Duodenal mucosa (tissue), 2 donors: ENCODE results near the gene CST6.

ENCODE experiments used
- H3K27ac ChIP-seq: one replicate; pipeline ENCODE4 v1.7.0; 2013; ENCODE audit warnings: low read depth, low read length
- H3K27me3 ChIP-seq, 2 donors: one replicate each; pipeline ENCODE4 v1.7.0; 2013; ENCODE audit warnings: low read length in 2 of 2, control low read depth in 1 of 2; ENCODE audit not compliant: insufficient read depth in 2 of 2, control insufficient read depth in 1 of 2
- H3K36me3 ChIP-seq, 2 donors: one replicate each; pipeline ENCODE4 v1.7.0; 2013; ENCODE audit warnings: low read length in 2 of 2, control low read depth in 1 of 2; ENCODE audit not compliant: insufficient read depth in 2 of 2, control insufficient read depth in 1 of 2
- H3K4me1 ChIP-seq, 2 donors: one replicate each; pipeline ENCODE4 v1.7.0; 2013; ENCODE audit warnings: low read length in 2 of 2, control low read depth in 1 of 2; ENCODE audit not compliant: insufficient read depth in 2 of 2, control insufficient read depth in 1 of 2
- H3K4me3 ChIP-seq, 2 donors: one replicate each; pipeline ENCODE4 v1.7.0; 2013; ENCODE audit warnings: low read length in 2 of 2, low read depth in 1 of 2
- H3K9ac ChIP-seq, 2 donors: one replicate each; pipeline ENCODE4 v1.7.0; 2013; ENCODE audit warnings: low read length in 2 of 2, low read depth in 1 of 2
- H3K9me3 ChIP-seq, 2 donors: one replicate each; pipeline ENCODE4 v1.7.0; 2013; ENCODE audit warnings: low read length in 2 of 2, control low read depth in 1 of 2; ENCODE audit not compliant: control insufficient read depth in 1 of 2

Gene CST6, protein sequence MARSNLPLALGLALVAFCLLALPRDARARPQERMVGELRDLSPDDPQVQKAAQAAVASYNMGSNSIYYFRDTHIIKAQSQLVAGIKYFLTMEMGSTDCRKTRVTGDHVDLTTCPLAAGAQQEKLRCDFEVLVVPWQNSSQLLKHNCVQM

DNA sequence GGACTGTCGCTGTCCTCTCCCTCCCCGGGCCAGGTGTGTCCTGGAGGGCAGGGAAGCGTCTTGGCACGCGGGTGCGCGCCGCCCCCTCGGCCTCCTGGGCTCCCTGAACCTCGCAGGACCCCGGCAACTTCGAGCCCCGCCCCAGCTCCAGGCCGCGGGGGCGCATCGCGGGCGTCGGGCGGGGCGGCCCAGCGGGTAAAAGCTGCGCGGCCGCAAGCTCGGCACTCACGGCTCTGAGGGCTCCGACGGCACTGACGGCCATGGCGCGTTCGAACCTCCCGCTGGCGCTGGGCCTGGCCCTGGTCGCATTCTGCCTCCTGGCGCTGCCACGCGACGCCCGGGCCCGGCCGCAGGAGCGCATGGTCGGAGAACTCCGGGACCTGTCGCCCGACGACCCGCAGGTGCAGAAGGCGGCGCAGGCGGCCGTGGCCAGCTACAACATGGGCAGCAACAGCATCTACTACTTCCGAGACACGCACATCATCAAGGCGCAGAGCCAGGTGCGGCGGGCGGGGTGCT lies at the start of gene CST6:
Gene CST6, plus strand, starts transcription at position 224 of the 519 bp plus-strand sequence. Its CDS starts 37 bp downstream, at position 261.
- H3K4me3 ChIP-seq = no peak within 1 kb of the TSS

DNA sequence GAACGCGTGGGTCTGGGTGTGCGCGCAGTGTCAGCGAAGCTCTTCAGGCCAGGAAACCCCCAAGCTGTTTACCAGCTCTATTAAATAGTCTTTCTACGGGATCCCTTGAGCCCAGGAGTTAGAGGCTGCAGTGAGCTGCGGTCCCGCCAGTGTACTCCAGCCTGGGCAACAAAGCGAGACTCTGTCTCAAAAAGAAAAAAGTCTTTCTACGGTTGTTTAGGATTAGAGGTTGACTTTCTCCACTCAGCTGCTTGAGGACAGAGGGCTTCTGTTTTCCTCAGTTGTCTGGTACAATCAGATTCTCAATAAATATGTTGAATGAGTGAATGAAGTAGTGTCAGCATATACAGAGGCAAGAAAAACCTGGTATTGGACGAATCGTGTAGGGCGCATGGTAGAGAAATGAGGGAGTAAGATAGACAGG lies 49.7 kb upstream of the CST6 start:
- no peak overlapping the region for H3K27ac ChIP-seq
- H3K4me1 ChIP-seq = peaks cover 16 to 23% of the 10 kb centered on the region in 2 donors
- peaks cover 30 to 36% of the 10 kb centered on the region in 2 donors for H3K36me3 ChIP-seq
- H3K9ac ChIP-seq = peak overlapping the region; percentile 60 to 67
- H3K9me3 ChIP-seq = no peaks in the 10 kb centered on the region
- no peaks in the 10 kb centered on the region for H3K27me3 ChIP-seq
- H3K4me3 ChIP-seq = peak overlapping the region; percentile 84 to 96

More for the DNA sequence above, at the start of gene CST6:
- Histone ChIP-seq H3K9ac (no peak within 1 kb of the TSS), H3K27me3 (peaks cover 28 to 33% of the 10 kb centered on the region in 2 donors), H3K36me3 (no peaks in the 10 kb centered on the region), H3K27ac (no peak within 1 kb of the TSS), H3K4me1 (no peaks in the 10 kb centered on the region), H3K9me3 (no peaks in the 10 kb centered on the region)

DNA sequence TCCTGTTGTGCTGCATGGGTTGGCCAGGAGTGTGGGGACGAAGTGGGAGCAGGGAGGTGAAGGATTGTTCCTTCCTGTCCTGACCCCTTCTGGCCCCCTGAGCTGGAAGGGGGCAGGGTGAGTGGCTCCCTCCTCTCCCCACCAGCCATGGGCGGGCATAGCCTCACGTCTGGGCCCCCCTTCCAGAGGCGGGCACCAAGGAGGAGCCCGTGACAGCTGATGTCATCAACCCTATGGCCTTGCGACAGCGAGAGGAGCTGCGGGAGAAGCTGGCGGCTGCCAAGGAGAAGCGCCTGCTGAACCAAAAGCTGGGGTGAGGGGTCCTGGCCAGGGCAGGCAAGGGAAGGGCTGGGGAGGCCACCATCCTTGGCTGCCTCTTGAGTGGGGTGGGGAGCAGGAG lies 46.9 kb upstream of the CST6 start:
- H3K27me3 ChIP-seq = no peaks in the 10 kb centered on the region
- H3K9ac ChIP-seq = no peak overlapping the region
- no peak overlapping the region for H3K4me3 ChIP-seq
- peaks cover 41 to 62% of the 10 kb centered on the region in 2 donors for H3K36me3 ChIP-seq
- peaks cover 12 to 23% of the 10 kb centered on the region in 2 donors for H3K4me1 ChIP-seq
- H3K9me3 ChIP-seq = no peaks in the 10 kb centered on the region
- no peak overlapping the region for H3K27ac ChIP-seq

DNA sequence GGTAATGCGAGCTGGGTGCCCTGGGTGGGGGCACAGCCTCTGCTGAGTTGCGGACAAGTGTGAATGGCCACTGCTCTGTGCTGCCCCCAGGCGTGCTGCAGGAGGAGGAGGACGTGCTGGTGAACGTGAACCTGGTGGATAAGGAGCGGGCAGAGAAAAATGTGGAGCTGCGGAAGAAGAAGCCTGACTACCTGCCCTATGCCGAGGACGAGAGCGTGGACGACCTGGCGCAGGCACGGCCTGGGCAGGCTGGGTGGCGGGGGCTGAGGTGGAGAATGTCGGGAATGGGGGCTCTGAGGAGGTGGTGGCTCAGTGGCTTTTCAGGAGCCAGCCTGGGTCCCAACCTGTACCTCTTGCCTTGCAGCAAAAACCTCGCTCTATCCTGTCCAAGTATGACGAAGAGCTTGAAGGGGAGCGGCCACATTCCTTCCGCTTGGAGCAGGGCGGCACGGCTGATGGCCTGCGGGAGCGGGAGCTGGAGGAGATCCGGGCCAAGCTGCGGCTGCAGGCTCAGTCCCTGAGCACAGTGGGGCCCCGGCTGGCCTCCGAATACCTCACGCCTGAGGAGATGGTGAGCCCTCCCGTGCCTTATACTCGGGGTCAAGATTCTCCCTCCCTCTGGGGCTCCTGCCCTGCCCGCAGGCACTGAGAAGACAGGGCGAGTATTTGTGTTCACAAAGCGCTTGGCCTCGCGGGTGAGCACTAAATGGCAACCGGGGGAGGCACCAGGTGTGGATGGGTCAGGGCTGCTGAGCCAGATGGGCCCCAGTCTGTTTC lies 45.6 kb upstream of the CST6 start:
- peaks cover 46 to 69% of the 10 kb centered on the region in 2 donors for H3K36me3 ChIP-seq
- no peaks in the 10 kb centered on the region for H3K27me3 ChIP-seq
- no peak overlapping the region for H3K27ac ChIP-seq
- no peaks in the 10 kb centered on the region for H3K9me3 ChIP-seq
- no peak overlapping the region for H3K9ac ChIP-seq
- H3K4me3 ChIP-seq = no peak overlapping the region
- H3K4me1 ChIP-seq = peaks cover 12 to 23% of the 10 kb centered on the region in 2 donors

- no peaks in the 10 kb centered on the region for H3K9me3 ChIP-seq
- H3K9ac ChIP-seq = no peak overlapping the region
- H3K4me1 ChIP-seq = peaks cover 9 to 18% of the 10 kb centered on the region in 2 donors
- H3K4me3 ChIP-seq = no peak overlapping the region
- no peak overlapping the region for H3K27ac ChIP-seq
- H3K27me3 ChIP-seq = no peaks in the 10 kb centered on the region
- H3K36me3 ChIP-seq = peaks cover 46 to 71% of the 10 kb centered on the region in 2 donors
Observed at GRCh38 chr11:65967329-65967934, 44.4 kb upstream of the CST6 start.

- no peak overlapping the region for H3K27ac ChIP-seq
- H3K4me3 ChIP-seq = no peak overlapping the region
- H3K9me3 ChIP-seq = no peaks in the 10 kb centered on the region
- no peak overlapping the region for H3K9ac ChIP-seq
- peaks cover 0 to 4% of the 10 kb centered on the region in 2 donors for H3K4me1 ChIP-seq
- no peaks in the 10 kb centered on the region for H3K27me3 ChIP-seq
- peaks cover 54 to 80% of the 10 kb centered on the region in 2 donors for H3K36me3 ChIP-seq
Observed at GRCh38 chr11:65968600-65969482, 43.0 kb upstream of the CST6 start.

- Histone ChIP-seq H3K9ac (no peak overlapping the region), H3K36me3 (peaks cover 38 to 63% of the 10 kb centered on the region in 2 donors)
Observed at GRCh38 chr11:65972116-65972515, 39.7 kb upstream of the CST6 start.

GRCh38 chr11:65973439-65974110 lies 38.2 kb upstream of the CST6 start:
- Histone ChIP-seq H3K4me1 (no peaks in the 10 kb centered on the region), H3K36me3 (peaks cover 38 to 63% of the 10 kb centered on the region in 2 donors), H3K9ac (no peak overlapping the region), H3K4me3 (no peak overlapping the region), H3K27ac (no peak overlapping the region), H3K27me3 (no peaks in the 10 kb centered on the region), H3K9me3 (no peaks in the 10 kb centered on the region)

More at GRCh38 chr11:65972116-65972515, 39.7 kb upstream of the CST6 start:
- H3K27me3 ChIP-seq = no peaks in the 10 kb centered on the region
- no peak overlapping the region for H3K4me3 ChIP-seq
- no peak overlapping the region for H3K27ac ChIP-seq
- H3K4me1 ChIP-seq = no peaks in the 10 kb centered on the region
- H3K9me3 ChIP-seq = no peaks in the 10 kb centered on the region

- H3K4me1 ChIP-seq = no peaks in the 10 kb centered on the region
- no peaks in the 10 kb centered on the region for H3K9me3 ChIP-seq
- H3K9ac ChIP-seq = no peak overlapping the region
- no peak overlapping the region for H3K4me3 ChIP-seq
- H3K27me3 ChIP-seq = no peaks in the 10 kb centered on the region
- no peak overlapping the region for H3K27ac ChIP-seq
- H3K36me3 ChIP-seq = peaks cover 28 to 56% of the 10 kb centered on the region in 2 donors
Observed at GRCh38 chr11:65975771-65976170, 36.0 kb upstream of the CST6 start.
